ENCODE data around the gene SOX5. TPM values are rescaled to one million over a fixed set of nuclear protein-coding genes. Genes with fewer than 3 reads are reported as not detected.
A peak's percentile ranks its signal among the peaks of the same experiment; 100 is the strongest.

SOX5 gene
- total and polyA plus RNA-seq, 8 donors = 10.0 to 39.9 (median 33.0) TPM

DNA sequence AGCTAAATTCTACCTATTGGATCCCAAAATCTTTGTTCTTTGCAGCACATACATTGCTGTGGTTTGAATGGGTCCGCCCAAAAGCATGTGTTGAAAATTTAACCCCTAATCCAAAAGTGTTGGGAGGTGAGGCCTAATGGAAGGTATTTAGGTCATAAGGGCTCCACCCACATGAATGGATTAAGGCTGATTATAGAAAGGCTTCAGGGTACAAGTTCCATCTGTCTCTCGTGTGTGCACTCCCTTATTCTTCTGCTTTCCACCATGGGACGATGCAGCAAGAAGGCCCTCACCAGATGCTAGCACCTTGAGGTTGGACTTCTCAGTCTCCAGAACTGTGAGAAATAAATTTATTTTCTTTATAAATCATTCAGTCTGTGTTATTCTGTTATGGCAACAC is 190.9 kb downstream of the SOX5 start:
- Histone ChIP-seq H3K9me3 (no peaks in the 10 kb centered on the region), H3K4me3 (no peak overlapping the region), H3K27me3 (no peaks in the 10 kb centered on the region), H3K27ac (no peak overlapping the region), H3K36me3 (no peaks in the 10 kb centered on the region), H3K4me1 (no peaks in the 10 kb centered on the region)
- TF ChIP-seq CTCF (IDR thresholded peaks at IDR 0.05) = no peak
- ATAC-seq (no peak), DNase-seq (no peak)
- intact Hi-C loops (cut with DNase I) = no loop called here

DNA sequence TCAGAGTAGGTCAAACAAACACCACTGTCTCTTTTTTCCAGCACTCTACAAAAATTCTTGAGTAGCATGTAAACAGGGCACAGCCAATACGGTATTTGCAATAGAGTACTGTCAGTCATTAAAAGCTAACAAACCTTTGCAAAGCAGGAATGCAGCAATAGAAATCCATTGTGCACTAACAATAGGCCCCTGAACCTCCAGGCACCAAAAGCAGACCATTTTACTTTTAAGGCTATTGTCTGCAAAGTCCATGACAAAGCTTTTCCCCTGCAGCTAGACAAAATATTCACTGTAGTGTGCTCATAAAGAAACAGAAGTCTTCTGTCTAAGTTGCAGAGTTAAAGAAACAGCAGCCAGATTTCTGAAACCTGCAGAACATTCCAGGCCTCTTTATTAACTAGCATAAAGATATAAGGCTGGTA is 191.9 kb downstream of the SOX5 start:
- no peak for TF ChIP-seq CTCF (IDR thresholded peaks at IDR 0.05)
- ATAC-seq (peak; percentile 86), DNase-seq (peak in 1 of 4 donors; percentile 9)
- H3K36me3 ChIP-seq = no peaks in the 10 kb centered on the region
- H3K4me3 ChIP-seq = no peak overlapping the region
- H3K4me1 ChIP-seq = no peaks in the 10 kb centered on the region
- H3K27ac ChIP-seq = no peak overlapping the region
- H3K27me3 ChIP-seq = no peaks in the 10 kb centered on the region
- intact Hi-C loops (cut with DNase I) = no loop called here
- H3K9me3 ChIP-seq = no peaks in the 10 kb centered on the region

DNA sequence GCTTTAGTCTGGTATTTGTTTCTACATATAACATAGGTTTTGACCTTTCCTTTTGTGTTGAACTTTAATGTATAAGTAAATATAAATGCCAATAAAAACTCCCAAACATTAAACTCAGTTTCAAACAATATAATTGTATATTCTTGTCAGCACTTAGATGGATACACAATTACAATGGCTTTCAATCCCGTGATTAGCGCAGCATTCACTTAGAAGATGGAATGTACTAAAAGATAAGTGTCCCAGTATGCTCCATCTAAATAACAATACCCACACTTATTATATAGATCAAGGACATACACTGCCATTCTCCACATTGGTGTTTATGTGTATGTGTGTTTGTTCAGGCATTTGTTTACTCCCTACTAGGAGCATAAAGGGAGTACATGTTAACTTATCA is 193.1 kb downstream of the SOX5 start:
- Histone ChIP-seq H3K36me3 (no peaks in the 10 kb centered on the region), H3K9me3 (no peaks in the 10 kb centered on the region), H3K4me3 (no peak overlapping the region), H3K4me1 (no peaks in the 10 kb centered on the region), H3K27ac (no peak overlapping the region), H3K27me3 (no peaks in the 10 kb centered on the region)
- ATAC-seq (no peak), DNase-seq (no peak)
- no peak for TF ChIP-seq CTCF (IDR thresholded peaks at IDR 0.05)
- intact Hi-C loops (cut with DNase I) = no loop called here

- H3K36me3 ChIP-seq = no peaks in the 10 kb centered on the region
- no peaks in the 10 kb centered on the region for H3K9me3 ChIP-seq
- intact Hi-C loops (cut with DNase I) = no loop called here
- no peak for ATAC-seq
- no peak for DNase-seq
- no peaks in the 10 kb centered on the region for H3K4me1 ChIP-seq
- no peak overlapping the region for H3K27ac ChIP-seq
- TF ChIP-seq CTCF (IDR thresholded peaks at IDR 0.05) = no peak
- no peaks in the 10 kb centered on the region for H3K27me3 ChIP-seq
- no peak overlapping the region for H3K4me3 ChIP-seq
Observed at GRCh38 chr12:23753628-23754365, 195.7 kb downstream of the SOX5 start.

DNA sequence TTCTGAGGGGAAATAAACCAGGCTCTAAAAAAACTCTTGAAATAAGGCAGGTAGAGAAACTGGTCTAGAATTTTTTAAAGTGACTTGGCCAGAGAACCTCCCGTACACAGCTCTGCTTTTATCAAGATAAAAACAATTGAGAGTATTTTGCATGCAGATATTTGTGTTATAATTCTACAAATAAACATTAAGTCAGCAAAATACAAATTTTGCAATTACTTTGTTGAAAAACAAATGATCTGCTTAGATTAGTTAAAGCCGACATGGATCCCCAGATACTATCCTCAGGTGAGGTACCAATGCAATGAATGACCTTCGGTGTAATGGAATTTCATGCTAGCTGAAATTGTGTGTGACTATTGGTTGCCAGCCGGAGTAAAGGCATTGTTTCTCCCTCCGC is 197.2 kb downstream of the SOX5 start:
- H3K4me3 ChIP-seq = no peak overlapping the region
- TF ChIP-seq CTCF (IDR thresholded peaks at IDR 0.05) = no peak
- no peaks in the 10 kb centered on the region for H3K36me3 ChIP-seq
- H3K27ac ChIP-seq = no peak overlapping the region
- no peaks in the 10 kb centered on the region for H3K27me3 ChIP-seq
- intact Hi-C loops (cut with DNase I) = no loop called here
- DNase-seq = no peak
- no peaks in the 10 kb centered on the region for H3K9me3 ChIP-seq
- no peaks in the 10 kb centered on the region for H3K4me1 ChIP-seq
- ATAC-seq = no peak

All from left lung (tissue), 10 donors.